AG09309 (cell line): ENCODE results near the gene ENSA.

Source experiments
- DNase-seq: peaks from one replicate; pipeline ENCODE4 v3.0.0-alpha.2; 2010; ENCODE audit warnings: low read depth
- H3K4me3 ChIP-seq: 2 replicates; pipeline ENCODE4 v1.5.1; 2011; ENCODE audit warnings: mild to moderate bottlenecking, low read depth, low read length, moderate library complexity; ENCODE audit not compliant: control insufficient read depth
- CTCF ChIP-seq: IDR thresholded peaks from 2 replicates; pipeline ENCODE4 v1.5.1; 2011; ENCODE audit warnings: mild to moderate bottlenecking, low read depth, low read length, inconsistent platforms; ENCODE audit not compliant: insufficient read depth, control insufficient read depth; ENCODE audit errors: missing control alignments

ENSA gene

DNA sequence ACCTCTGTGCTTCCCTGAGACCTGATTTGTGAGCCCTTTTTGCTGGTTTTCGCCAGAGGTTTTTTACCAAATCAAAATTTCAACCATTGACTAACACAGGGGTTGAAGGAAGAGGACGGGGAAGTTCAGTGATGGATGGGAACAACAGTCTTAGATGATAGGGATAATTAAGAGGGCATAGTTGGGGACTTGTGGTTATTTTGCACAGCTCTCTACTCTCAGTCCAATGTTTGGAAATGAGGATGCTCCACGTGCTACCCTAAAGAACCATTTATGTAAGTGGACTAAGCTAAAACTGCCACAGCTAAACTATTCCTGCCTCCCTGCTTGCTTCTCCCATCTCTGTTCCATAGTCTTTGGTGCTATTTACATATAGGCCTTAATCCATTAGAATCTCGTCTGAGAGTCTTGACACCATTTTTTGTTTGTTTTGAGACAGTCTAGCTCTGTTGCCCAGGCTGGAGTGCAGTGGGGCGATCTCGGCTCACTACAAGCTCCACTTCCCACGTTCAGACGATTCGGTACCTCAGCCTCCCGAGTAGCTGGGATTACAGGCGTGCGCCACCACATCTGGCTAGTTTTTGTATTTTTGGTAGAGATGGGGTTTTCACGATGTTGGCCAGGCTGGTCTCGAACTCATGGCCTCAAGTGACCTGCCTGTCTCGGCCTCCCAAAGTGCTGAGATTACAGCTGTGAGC is 49.3 kb downstream of the ENSA start:
- H3K4me3 ChIP-seq = peak overlapping the region; percentile 25
- TF ChIP-seq CTCF = no peak
- DNase-seq = no peak

DNA sequence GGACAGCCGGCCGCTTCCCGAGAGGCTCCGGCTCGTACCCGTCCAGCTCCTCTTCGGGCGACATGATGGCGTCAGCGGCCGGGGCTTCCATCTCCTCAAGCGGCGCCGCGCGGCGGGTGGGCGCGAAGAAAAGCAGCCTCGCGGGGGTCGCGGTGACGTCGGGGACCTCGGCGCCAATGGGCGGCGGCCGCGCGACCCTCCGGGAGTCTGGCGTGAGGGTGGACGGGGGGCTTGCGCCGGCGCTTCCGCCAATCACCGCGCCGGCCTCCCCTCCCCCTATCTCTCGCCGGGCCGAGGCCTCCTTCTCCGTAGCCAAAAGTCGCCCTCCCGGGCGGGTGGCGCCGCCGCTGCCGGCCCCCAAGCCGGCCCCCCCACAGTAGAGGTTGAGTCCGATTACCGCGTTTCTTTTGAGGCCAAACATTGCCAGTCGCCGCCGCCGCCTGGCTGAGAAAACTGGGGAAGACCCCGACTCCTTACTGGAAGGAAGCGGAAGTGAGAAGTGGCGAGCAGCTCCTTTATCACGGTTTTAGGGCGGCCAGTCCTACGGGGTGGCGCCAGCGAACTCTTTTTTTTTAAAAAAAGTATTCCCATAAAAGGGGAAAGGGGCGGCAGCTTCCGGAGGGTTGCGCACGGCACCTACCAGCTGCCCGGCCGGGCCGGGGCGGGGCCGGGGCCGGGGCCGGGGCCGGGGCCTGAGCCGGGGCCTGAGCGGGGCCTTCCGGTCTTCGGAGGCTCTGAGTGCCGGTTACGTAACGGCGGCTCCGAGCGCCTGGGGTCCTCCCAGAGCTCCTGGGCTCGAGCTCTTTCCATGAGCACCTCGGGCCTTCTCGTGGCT is 50.1 kb downstream of the ENSA start, which contains the start of gene MCL1:
MCL1 (minus strand) TSS at position 501 of the 835 bp plus-strand sequence; CDS start at position 421, 80 bp downstream.
- no peak for TF ChIP-seq CTCF
- H3K4me3 ChIP-seq = peak within 1 kb of the TSS; percentile 92
- DNase-seq = peak; percentile 90

DNA sequence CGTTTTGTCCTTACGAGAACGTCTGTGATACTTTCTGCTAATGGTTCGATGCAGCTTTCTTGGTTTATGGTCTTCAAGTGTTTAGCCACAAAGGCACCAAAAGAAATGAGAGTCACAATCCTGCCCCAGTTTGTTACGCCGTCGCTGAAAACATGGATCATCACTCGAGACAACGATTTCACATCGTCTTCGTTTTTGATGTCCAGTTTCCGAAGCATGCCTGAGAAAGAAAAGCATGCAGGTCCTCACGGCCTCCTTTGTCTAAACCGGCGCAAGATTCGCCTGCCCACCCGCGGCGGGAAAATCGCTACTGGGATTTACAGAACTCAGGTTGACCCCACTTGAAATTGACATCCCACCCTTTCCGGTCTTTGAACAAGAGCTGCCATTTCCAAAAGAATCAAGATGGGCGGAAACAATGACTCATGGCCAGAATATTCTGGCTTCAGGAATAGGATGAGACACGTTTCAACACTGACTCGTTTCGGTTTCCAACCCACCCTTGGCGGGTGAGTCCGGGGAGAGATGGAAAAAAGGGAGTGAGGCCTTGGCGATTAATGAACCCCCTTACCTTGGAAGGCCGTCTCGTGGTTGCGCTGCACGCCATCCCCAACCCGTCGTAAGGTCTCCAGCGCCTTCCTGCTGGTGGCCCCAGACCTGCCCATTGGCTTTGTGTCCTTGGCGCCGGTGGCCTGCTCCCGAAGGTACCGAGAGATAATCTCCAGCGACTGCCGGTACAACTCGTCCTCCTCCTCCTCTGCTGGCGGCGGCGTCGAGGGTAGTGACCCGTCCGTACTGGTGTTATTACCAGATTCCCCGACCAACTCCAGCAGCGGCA is 50.9 kb downstream of the ENSA start:
- TF ChIP-seq CTCF = no peak
- peak; percentile 78 for DNase-seq
- peak overlapping the region; percentile 92 for H3K4me3 ChIP-seq

- H3K4me3 ChIP-seq = peak overlapping the region; percentile 92
- no peak for DNase-seq
- TF ChIP-seq CTCF = no peak
Observed at GRCh38 chr1:150577557-150578271, 51.7 kb downstream of the ENSA start.

DNA sequence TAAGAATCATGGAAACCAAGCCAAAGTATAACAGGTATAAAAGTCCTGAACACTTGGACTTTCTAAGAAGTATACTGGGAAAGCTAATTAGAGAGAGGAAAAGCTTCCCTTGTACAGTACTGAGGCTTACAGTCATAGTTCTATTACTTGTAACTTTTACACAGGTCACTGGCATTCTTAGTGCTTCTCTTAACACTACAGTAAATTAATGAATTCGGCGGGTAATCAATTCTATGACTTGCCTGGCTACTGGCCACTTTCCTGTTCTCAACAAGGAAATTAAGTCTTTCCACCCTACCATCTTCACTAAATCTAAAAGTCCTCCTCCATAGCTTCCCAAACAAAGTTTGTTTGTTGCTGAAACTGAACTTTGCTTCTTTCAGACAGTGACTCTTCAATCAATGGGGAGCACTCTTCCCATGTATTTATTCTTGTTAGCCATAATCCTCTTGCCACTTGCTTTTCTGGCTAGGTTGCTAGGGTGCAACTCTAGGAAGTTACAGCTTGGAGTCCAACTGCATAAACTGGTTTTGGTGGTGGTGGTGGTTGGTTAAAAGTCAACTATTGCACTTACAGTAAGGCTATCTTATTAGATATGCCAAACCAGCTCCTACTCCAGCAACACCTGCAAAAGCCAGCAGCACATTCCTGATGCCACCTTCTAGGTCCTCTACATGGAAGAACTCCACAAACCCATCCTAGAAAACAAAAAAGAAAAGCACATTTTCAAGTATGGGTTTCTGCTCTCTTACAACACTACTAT is 52.4 kb downstream of the ENSA start:
- no peak for TF ChIP-seq CTCF
- no peak for DNase-seq
- peak overlapping the region; percentile 92 for H3K4me3 ChIP-seq
